HG03571 (cell line): Measurements from ENCODE around the gene ACTL7A.
"Not testable (repeated sequence)": the region's sequence is repeated elsewhere in the genome, so short reads cannot be mapped to it uniquely, and the experiment has no call there.

Experiments
- ATAC-seq: cut with Tn5 transposase; IDR thresholded peaks from one replicate; pipeline ENCODE4 v1.9.1; 2021; ENCODE audit not compliant: unreplicated experiment

The ACTL7A gene

DNA sequence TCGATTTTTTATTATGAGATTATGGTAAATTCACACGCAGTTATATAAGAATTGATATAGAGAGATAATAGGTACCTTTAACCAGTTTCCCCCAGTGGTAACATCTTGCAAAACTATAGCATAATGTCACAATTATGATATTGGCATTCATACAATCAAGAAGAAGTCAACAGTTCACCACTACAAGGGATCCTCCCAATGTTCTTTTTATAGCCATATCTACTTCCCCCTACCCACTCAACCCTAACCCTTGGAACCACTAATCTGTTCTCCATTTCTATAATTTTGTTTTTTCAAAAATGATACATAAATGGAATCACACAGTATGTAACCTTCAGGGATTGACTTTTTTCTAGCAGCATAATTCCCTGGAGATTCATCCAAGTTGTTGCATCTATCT, 16.1 kb upstream of the ACTL7A start:
- ATAC-seq = no peak

DNA sequence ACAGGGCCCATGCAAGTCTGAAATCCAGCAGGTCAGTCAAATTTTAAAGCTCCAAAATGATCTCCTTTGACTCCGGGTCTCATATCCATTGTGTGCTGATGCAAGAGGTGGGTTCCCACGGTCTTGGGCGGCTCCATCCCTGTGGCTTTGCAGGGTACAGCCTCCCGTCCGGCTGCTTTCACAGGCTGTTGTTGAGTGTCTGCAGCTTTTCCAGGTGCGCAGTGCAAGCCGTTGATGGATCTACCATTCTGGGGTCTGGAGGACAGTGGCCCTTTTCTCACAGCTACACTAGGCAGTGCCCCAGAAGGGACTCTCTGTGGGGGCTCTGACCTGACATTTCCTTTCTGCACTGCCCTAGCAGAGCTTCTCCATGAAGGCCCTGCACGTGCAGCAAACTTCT, 13.8 kb upstream of the ACTL7A start:
- ATAC-seq = not testable (repeated sequence)

DNA sequence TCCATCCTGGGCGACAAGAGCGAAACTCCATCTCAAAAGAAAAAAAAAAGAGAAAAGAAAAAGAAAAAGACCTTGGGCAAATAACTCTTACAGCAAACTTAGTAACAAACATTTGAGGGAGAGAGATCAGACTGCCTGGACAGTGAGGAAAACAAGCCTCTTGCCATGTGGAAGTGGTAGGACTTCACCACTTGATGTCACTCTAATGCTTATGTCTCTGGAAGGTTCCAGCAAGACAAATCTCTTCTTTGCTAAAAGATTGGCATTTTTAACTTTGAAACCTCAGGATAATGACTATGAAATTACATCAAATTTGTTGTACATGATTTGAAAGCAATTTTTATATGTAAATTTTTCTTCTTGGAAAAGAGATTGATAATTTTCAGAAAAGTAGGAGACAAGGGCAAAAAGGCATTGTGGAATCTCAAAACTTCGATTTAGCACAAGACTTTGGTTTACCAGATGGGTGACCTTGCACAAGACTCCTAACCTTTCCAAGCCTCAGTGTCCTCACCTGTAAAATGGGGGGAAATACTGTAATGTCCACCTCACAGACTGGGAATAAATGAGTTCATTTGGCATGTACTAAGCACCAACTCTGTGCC, 11.7 kb upstream of the ACTL7A start:
- ATAC-seq = no peak

DNA sequence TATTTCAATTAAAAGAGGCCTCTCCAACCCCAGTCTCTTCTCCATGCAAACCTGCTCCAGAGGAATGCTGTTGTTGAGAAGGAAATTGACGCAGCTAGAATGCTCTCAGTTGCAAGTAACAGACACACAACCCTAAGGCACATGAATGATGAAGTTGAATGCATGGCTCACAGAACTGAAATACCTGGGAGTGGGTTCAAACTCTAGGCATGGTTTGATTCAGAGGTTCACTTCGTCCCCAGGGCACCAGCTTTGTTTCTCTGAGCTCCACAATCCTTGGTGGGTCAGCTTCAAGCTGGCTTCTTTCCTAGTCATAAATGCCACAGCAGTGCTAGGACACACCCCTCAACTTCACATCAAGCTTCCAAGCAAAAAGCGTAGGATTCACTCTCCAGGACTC, 10.9 kb upstream of the ACTL7A start:
- ATAC-seq = no peak

DNA sequence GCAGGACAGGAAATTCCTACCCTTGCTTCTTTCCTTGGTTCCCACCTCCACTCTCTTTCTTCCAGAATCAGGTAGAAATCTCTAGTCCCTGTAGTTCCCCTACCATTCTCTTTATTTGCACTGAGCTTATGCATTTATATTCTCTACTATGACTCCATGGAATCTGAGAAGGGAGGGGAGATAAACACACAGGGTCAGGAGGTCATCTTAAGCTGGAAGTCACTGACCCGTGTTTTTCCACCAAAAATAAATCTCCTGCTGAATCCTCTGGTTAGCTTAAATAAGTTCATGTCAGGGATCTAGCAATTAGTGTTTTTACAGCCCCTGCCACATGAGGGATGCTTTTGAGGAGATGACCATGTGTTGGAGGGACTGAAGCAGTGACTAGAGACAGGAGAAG, 10.0 kb upstream of the ACTL7A start:
- no peak for ATAC-seq

DNA sequence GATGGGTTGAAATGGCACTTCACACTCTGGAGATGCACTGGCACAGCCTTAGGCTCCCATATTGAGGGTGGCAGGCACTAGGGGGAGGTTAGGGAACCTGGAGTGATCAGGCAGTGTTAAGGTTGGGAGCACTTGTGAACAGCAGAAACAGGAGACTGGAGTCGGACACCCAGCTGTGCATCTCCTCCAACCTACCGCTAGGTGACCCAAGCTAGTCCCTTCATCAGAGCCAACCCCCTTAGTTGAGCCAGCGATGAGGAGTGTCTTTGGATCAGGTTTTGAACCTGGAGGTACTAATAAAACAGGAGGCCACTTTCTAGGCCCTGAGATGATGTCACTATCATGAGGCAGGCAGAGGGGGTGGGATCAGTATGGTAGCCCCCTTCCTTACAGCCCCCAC, 8.0 kb upstream of the ACTL7A start:
- ATAC-seq = no peak

DNA sequence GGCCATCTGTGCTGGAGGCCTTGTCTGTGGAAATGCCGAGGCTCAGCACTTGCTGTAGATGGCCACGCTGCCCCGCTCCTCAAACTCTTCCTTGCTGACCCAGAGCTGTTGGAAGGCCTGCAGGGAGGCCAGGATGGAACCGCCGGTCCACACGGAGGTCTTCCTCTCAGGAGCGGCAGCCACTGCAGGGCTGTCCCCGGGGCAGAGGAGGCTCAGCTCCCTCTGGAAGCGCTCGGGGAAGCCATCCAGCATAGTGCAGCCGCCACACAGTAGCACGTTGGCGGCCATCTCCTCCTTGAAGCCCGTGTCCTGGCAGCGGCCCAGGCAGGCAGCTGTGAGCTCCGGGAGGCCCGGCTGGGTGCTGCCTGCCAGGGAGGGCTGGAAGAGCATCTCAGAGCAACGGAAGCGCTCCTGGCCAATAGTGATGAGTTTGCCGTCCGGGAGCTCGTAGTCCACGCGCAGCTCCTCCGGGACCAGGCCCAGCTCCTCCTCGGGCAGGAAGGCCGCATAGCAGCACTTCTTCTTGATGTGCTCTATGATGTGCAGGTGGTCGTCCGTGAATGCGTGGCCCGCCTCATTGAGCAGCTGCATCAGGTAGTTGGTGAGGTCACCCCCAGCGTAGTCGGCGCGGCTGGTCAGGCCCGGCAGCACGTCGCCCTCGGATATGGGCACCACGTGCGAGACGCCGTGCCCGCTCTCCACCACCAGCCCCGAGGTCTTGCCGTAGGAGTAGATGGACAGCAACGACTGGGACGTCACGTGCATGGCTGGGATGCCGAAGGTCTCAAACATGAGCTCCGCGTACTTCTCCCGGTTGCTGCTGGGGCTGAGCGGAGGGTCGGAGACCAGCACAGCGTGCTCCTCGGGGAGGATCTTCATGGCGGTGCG, 7.2 kb upstream of the ACTL7A start:
- no peak for ATAC-seq

DNA sequence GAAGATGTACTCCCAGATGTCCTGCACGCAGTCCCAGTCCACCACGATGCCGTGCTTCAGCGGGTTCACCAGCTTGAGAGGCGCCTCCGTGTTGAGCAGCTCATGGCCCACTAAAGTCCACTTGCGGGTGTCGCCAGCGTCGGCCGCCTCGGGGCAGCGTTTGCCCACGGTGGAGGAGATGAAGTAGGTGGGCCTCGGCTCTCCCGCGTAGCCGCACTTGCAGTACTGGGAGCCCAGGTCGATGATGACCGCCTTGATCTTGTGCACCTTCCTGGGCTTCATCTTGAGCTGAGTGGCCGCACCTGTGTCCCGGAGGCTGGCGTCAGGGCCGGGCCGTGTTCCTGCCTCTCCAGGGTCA, 6.6 kb upstream of the ACTL7A start:
- no peak for ATAC-seq

DNA sequence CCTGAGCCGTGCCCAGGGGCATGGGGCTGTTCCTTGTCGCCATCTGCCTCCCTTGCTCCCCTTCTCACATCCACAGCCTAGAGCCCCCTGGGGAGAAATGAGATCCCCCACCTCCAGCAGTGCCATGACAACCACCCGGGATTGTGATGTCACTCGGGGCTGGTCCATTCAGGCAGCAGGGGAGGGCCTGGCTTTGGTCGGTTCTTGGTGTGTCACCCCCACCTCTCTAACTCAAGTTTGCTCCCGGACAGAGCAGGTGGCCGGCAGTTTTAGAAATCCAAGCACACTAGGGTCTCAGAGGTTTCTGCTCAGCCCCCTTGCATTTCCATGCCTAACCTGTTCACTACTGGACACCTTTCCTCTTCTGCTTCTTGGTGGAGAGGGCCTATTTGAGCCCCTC, 6.2 kb upstream of the ACTL7A start, which contains the start of gene ACTL7B:
Gene ACTL7B, minus strand, starts transcription at position 99 of the 400 bp plus-strand sequence. Its CDS starts 56 bp downstream, at position 43.
- no peak for ATAC-seq

DNA sequence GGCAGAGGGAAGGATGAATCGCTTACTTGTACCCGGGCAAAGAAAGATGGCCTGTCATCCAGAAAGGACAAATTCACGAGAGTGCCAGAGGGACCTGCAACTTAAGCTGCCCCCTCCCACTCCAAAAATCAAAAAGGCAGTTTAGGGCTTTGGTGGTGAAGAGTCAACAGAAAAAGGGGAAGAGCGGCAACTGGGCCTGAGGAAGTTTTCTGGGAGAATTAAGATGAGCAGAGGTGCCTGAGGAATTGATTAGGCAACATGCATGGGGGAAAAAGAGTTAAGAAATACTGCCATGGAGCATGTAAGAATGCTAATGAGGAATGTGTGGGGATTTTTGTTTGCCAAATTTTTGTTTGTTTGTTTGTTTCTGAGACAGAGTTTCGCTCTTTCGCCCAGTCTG, 4.5 kb upstream of the ACTL7A start:
- no peak for ATAC-seq

DNA sequence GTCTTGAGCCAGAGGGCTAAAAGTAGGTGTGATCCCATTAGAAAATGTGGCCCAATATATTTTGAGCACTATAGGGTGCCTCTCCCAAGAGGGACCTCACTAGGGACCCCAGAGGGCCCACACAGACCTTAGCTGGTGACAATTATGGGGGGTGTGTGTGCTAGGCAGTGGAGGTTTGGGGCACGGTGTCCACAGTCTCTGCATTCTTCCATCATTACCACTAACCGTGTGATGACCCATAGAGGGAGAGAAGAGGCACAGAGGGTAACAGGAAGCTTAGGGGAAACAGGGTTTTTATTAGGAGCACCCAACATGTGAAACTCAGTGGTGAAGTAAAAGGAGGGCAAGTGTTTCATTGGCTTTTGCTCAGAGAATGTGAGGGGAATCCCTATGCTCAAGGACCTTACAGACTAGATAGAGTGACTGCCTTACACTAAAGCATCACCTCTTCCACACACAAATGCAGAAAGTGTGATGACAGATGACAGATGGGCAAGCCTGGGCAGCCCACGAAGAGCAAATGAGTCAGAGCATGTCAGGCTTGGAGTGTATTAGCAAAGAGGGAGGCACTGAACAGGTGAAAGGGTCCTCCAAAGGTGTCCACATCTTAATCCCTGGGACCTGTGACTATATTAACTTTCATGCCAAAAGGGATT, 2.5 kb upstream of the ACTL7A start:
- no peak for ATAC-seq

DNA sequence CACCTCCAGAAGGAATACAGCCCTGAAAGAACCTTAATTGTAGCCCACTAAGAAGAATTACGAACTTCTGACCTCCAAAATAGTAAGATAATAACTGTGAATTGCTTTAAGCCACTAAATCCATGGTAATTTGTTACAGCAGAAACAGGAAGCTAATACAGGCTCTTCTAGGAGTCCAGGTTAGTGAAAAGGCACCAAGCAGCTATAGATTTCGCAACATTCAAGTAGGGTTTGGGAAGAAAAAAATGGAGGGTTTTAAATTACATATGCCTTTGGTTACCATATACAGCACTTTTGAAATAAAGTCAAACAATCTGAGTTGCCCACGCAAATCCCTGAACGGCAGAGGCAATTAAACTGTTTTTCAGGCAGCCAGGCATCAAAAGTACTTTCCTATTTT, 1.7 kb upstream of the ACTL7A start:
- ATAC-seq = no peak

DNA sequence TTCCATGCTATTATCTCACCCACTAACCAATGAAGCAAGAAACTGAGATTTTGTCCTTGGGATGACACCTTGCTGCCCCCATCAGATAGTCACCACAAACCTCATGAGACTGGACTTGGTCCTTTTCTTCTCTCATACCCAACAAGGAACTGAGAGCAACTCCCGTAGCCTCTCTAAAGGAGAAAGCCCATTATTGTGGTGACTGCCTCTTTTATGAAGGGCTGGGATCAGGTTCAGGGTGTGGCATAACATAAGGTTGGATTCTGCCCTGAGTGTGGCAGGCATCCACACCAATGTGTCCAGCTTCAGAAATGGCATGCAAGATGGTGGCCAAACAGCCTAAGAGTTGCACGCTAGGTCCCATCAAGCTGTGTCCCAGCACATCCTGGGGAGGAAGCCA, 1.3 kb upstream of the ACTL7A start:
- no peak for ATAC-seq

DNA sequence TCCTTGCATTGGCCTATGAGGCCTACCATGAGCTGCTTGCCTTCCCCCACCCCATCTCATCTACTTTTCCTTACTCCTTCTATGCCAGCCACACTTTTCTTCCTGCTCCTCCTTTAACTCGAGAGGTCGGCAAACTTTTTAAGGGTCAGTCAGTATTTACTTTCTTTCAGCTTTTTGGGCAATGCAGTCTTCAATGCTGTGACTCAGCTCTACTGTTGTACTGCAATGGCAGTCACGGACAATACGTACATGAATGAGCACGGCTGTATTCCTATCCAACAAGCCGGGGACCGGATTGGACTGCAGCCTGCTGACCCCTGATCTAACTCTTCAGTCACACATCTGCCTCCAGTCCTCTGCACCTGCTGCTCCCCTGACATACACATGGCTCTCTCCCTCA, 602 bp upstream of the ACTL7A start:
- no peak for ATAC-seq

DNA sequence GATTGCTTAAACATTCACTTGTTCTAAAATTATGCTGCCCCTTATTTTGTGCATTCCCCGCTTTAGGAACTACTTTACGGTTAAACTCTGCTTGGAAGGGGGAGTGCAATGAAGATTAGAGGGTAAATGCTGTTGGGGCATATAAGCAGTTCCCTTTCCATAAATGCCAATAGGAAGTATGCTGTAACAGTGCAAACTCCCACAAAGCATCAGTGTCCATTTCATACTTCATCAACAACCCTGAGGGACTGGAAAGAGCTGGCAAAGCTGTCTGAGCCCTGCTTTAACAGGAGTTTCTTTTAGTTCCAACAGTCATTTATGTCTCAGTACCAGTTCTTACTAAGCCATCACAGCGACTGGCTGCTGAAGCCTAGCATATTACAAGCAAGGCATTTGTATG, 1.8 kb downstream of the ACTL7A start:
- no peak for ATAC-seq

DNA sequence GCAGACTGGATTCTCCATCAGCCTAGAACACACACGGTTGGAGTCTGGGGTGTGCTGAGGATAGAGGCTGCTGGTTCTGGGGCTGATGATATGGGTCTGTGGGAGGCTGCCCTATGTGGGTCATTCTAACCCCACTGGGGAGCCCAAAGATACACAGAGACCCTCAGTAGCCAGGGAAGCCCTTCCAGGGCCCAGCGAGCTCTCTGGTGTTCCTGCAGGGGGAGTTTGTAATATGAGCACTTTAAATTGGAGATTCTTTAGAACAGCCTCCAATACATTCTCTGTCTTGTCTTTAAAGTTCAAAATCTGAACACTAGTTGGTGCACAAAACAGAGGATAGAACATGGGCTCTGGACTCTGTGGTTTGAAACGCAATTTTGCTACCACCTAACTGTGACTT, 2.4 kb downstream of the ACTL7A start:
- ATAC-seq = no peak

DNA sequence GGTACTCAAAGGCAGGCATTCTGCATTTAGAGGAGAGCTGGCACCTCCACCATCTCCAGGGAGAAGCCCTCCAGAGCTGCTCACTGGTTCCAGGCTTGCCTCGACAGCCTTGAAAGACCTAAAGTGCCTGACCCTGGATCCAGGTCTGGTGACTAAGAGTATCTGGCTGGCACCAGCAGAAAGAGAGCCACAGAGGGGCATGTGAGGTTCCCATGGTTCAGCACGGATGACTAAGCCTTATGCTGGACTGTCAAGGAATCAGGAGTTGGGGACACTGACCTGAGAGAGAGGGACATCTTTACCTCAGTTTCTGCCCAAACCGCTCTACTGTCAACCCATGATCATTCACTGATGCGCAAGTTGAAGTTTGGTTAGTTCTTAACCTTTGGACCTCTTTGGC, 3.0 kb downstream of the ACTL7A start:
- no peak for ATAC-seq

DNA sequence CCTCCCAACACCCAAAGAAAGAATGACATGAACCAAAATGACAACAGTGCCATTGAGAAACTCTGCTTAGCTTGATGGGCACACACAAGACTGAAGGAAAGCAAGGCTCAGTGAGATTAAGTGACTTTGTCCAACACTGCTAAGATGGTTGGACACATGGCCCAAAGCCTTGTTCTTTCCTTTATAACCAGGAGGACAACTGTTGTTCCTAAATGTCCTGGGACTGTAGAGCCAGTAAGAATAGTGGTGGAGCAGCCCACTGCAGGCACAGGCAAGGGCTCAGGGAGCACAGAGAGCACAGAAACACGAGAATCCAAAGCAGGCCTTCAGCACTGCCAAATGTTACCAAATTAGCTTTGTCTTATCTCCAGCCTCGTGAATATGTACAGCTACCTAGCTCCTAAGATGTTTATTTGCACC, 3.9 kb downstream of the ACTL7A start:
- no peak for ATAC-seq

DNA sequence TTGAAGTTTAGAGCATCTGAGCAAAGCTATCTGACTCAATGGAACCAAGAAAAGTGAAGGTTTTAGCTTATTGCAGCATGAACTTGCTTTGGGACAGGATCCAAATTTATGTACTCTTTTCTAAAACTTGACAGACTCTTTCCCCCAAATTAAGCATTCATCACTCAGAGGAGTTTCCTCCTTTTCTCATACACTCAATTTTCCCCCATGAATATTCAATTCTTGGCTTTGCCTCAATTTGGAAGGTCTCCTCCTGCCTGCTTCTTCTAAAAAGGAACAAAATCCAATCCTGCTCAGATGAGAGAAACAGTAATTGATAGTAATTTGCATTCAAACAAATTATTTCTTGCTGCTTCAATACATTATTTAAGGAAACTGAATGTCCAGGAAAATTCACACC, 5.0 kb downstream of the ACTL7A start:
- no peak for ATAC-seq

DNA sequence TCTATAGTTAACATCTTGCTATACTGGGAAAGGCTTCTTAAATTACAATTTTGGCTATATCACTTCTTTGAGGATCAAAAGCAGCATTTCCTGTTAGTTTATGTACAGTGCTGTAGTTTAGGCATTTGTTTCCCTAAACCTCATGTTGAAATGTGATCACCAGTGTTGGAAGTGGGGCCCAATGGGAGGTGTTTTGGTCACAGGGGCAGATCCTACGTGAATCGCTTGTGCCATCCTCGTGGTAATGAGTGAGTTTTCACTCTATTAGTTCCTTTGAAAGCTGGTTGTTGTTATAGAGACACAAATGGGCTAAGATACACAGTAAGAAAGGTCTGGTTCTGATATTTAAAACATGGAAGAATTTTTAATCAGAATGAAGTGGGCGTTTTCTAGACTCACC, 5.8 kb downstream of the ACTL7A start:
- no peak for ATAC-seq

DNA sequence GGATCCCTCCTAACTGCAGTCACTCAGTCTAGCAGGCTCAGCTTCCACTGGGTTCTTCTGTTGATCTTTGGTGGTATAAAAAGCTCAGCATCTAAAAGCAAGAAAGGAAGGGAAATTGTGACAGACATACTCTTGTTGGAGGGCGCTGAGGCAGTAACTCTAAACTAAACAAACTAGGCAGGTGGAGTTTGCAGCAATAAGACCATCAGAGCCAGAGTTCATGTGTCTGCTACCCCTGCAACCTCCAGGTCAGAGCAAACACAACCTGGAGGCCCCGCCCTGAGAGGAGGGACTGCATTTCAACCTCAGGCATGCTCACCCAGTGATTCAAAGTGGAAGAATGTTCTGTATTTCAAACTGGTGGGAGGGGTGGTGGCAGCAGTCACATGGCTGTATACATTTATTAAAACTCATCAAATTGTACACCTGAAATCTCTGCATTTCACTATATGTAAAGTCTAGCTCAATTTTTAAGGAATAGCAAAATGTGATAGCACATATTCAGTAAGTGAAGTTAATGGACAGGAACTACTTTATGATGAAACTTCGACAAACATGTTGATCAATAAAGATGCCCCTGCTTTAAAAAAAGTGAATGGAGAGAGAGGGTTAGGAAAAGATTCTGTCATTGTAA, 7.1 kb downstream of the ACTL7A start:
- ATAC-seq = no peak
